Brain microvascular endothelial cell (primary cell): Measurements from ENCODE around the gene TWIST2.

Experiments
- DNase-seq: peaks from one replicate; pipeline ENCODE4 v3.0.0-alpha.2; 2020
- H3K27ac ChIP-seq: fragments of 250-450 bp; sonication (Bioruptor Pico); 2 replicates; pipeline ENCODE4 v1.5.1; 2020; ENCODE audit warnings: mild to moderate bottlenecking, moderate library complexity
- H3K27me3 ChIP-seq: fragments of 250-450 bp; sonication (Bioruptor Pico); replicated peaks from 2 replicates; pipeline ENCODE4 v1.5.1; 2020; ENCODE audit warnings: mild to moderate bottlenecking
- H3K36me3 ChIP-seq: fragments of 250-450 bp; sonication (Bioruptor Pico); replicated peaks from 2 replicates; pipeline ENCODE4 v1.5.1; 2020; ENCODE audit warnings: mild to moderate bottlenecking
- H3K4me3 ChIP-seq: 2 replicates; pipeline ENCODE4 v1.5.1; 2011; ENCODE audit warnings: low read depth, mild to moderate bottlenecking, control low read depth, low read length, moderate library complexity
- in situ Hi-C: cut with HindIII; loops from 2 replicates; pipeline ENCODE4 v1.10.0; 2017; ENCODE audit warnings: low sequenced_read_pairs, low pct_ligation_motif_present
- TF ChIP-seq, protein P1 (sequence below): IDR thresholded peaks from 2 replicates; pipeline ENCODE4 v1.5.1; 2011; ENCODE audit warnings: low read depth, mild to moderate bottlenecking, moderate library complexity, low read length, control low read depth, inconsistent platforms; ENCODE audit errors: missing control alignments

Gene TWIST2

DNA sequence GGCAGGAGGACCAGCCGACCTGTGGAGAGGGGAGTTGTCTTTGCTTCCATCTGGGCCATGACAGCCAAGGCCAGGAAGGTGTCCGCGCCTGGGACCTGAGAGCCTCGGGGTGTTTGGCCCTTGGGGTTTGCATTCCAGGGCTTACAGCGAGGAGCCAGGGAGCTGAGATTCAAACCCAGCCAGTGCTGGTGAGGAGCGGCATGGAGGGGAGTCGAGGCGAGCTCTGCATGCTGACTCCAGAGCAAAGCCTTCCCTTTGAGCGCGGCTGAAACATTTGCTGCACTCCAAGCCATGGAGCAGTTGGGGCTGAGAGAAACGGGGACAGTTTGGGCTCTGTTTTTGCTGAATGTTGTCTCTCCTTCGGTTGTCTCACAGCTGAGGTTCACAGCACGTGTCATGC is 77.4 kb downstream of the TWIST2 start:
- H3K36me3 ChIP-seq = no peaks in the 10 kb centered on the region
- in situ Hi-C loops = no loop called here
- no peak overlapping the region for H3K4me3 ChIP-seq
- no peak overlapping the region for H3K27ac ChIP-seq
- TF ChIP-seq, protein P1, sequence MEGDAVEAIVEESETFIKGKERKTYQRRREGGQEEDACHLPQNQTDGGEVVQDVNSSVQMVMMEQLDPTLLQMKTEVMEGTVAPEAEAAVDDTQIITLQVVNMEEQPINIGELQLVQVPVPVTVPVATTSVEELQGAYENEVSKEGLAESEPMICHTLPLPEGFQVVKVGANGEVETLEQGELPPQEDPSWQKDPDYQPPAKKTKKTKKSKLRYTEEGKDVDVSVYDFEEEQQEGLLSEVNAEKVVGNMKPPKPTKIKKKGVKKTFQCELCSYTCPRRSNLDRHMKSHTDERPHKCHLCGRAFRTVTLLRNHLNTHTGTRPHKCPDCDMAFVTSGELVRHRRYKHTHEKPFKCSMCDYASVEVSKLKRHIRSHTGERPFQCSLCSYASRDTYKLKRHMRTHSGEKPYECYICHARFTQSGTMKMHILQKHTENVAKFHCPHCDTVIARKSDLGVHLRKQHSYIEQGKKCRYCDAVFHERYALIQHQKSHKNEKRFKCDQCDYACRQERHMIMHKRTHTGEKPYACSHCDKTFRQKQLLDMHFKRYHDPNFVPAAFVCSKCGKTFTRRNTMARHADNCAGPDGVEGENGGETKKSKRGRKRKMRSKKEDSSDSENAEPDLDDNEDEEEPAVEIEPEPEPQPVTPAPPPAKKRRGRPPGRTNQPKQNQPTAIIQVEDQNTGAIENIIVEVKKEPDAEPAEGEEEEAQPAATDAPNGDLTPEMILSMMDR = no peak
- no peaks in the 10 kb centered on the region for H3K27me3 ChIP-seq
- DNase-seq = no peak

DNA sequence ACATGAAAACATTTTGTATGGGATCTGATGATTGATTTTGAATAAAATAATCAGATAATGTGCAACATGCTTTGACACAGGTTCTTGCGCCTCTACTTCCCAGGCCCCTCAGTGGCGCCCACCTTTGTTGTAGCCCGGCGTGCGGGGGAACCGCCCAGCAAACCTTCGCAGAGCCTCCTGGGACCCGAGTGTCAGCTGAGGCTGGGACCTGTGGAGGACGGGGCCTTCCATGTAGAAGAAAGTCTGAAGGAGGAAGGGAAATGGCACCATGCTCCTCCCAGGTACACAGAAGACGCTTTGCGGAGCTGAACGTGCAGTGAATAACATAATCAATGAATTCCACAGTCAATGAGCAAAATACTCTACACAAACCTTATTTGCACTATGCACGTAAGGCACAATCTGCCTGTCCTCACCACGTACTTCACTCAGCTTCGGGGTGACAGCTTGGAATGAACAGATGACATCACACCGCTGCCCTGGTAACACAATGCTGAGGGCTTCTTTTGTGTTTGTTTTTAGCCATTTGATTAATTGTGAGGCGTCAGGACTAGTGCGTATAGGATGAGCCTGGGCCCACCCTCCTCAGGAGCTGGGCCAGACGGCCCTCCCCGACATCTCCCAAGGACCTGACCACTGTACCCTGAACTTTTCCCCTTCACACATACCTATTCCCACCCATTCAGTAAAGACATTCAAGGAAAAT is 78.1 kb downstream of the TWIST2 start:
- in situ Hi-C loops = no loop called here

DNA sequence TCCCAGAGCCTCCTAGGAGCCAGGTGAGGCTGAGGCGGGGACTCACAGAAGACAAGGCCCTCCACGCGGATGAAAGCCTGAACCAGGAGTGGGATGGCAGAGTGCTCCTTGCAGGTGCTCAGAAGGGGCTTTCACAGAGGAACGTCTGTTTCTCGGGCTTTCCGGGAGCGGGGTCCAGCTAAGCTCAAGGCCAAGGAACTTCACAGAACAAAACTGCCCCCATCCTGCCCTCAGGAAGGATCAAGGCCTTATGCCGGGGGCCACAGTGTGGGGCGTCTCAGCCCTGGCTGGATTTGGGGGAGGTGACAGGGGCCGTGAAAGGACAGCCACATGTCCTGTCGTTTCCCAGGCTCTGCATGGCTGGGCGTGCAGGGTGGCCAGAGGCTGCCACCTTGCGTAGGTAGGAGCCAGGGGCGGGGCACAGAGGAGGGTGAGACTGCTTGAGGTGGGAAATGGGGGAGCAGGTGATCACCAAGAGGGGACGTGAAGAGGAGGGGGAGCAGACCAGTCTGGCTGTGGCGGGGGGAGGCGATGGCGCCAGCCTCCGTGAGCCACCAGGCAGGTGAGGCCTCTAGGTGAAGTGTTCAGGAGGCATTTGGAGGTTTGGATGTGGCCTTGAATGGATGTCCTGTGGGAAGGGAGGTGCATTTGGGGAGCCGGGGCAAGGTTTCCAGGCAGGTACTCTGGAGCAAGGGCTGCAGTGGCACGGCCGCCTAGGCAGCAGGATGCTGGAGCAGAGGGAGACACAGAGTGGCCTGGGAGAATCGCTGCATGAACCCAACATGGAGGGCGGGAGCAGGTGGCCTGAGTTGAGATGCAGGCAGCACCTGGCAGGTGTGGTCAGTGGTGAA is 79.1 kb downstream of the TWIST2 start:
- H3K27me3 ChIP-seq = no peaks in the 10 kb centered on the region
- H3K27ac ChIP-seq = no peak overlapping the region
- H3K36me3 ChIP-seq = no peaks in the 10 kb centered on the region
- no peak overlapping the region for H3K4me3 ChIP-seq
- TF ChIP-seq, protein P1 = no peak
- in situ Hi-C loops = no loop called here
- DNase-seq = no peak

More for the DNA sequence above, 78.1 kb downstream of the TWIST2 start:
- no peak overlapping the region for H3K4me3 ChIP-seq
- H3K27ac ChIP-seq = no peak overlapping the region
- H3K36me3 ChIP-seq = no peaks in the 10 kb centered on the region
- TF ChIP-seq, protein P1 = no peak
- no peak for DNase-seq
- H3K27me3 ChIP-seq = no peaks in the 10 kb centered on the region

DNA sequence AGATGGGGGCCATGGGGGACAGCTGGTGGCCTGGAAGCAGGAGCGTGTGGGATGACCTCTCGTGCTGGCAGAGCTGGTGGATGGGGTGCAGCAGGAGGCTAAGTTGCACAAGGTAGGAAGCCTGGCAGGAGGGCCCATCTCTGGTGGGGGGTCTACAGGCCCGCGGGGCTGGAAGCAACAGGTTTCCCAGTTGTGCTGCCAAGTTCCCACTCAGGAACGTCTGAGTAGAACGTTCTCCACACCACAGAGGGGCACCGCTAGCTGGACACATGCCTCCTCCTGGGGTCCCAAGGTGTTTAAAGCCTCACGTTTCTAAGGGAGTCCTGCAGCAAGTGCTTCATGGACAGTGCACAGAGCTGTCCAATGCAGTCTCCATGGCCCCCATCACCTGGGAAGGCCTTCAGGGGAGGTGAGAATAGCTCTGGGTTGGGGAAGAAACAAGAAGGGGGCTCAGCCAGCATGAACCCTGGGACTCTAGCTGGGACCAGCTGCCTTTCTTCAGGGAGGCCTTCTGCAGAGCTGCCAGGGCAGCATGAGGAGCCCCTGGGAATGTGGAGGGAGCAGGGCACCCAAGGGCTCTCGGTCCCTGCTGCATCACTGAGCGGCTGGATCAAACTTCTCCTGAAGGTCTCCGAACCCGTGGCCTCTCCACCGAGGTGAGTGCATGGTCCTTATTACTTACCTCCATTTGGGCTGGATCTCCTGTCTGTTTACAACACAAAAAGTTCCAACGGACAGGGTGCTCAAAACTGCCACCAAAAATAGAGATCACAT is 80.0 kb downstream of the TWIST2 start:
- Histone ChIP-seq H3K36me3 (no peaks in the 10 kb centered on the region), H3K27ac (no peak overlapping the region), H3K4me3 (no peak overlapping the region), H3K27me3 (no peaks in the 10 kb centered on the region)
- DNase-seq = no peak
- in situ Hi-C loops = no loop called here
- TF ChIP-seq, protein P1 = no peak

DNA sequence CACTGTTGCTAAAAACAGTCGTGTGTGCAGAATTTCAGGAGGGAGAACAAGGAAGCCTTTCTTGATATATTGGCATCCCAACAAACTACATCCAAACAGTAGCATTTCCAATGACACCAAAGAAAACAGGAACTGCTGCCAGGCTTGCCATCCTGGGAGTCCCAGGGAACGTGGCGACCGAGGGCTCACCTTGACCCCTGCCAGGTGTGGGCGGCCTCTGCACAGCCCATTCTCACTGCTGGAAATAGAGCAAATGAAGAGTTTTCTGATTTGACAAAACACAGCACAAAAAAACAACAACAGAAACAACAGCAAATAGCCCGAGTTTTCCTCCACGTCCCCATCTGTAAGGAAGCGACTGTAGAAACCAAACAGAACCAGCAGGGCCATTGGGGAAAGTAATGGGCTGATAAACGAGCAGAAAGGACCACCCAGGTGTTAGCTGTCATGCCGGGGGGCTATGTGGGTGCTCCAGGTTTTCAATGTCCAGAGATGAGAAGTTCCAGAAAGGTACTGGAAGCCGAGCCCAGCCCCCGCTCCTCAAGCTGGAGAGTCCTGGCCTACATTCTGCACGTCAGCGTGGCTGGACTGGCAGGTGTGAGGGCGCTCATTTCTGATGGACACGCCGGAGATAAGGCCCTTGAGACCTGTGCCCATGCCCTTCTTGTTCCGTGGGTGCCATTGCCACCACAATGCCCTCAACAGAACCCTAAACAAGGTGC is 80.8 kb downstream of the TWIST2 start:
- TF ChIP-seq, protein P1 = no peak
- no peak overlapping the region for H3K27ac ChIP-seq
- H3K4me3 ChIP-seq = no peak overlapping the region
- no peaks in the 10 kb centered on the region for H3K36me3 ChIP-seq
- in situ Hi-C loops = no loop called here
- no peaks in the 10 kb centered on the region for H3K27me3 ChIP-seq
- DNase-seq = no peak
